ENCODE data around the gene KRAS. TPM values are rescaled to one million over a fixed set of nuclear protein-coding genes. Genes with fewer than 3 reads are reported as not detected.

KRAS gene
- total RNA-seq, 4 donors from 2014 or later, result 29.0 to 37.0 (median 34.1) TPM

DNA sequence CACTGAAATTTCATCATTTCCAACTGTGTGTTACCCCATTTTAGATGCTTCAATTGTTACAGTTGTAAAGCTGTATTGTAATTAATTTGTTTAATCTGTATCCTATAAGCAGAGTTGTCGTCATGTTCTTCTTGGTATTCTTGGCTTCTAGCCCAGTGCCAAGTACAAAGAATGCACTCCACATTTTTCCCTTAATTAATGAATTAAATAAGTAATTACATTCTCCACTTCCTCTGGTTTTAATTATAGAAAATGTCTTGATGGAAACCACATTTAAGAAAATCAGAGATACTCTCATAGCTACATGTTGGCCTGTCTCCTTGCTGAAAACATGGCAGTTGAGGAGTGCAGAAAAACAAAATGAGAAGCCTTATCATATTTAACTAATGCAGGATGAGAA is 56.5 kb downstream of the KRAS start:
- no peaks in the 10 kb centered on the region for H3K36me3 ChIP-seq
- DNase-seq (ENCODE audit: extremely low spot score), result no peak
- WGBS, result 43% methylated on average over 1 of the region's 1 CpG
- H3K9me3 ChIP-seq, result no peaks in the 10 kb centered on the region
- peak overlapping the region; percentile 65 to 80 (median 72) for H3K4me3 ChIP-seq
- peaks cover 8 to 26% (median 21%) of the 10 kb centered on the region in 4 donors for H3K4me1 ChIP-seq
- no peak for TF ChIP-seq POLR2A (IDR thresholded peaks at IDR 0.05; ENCODE audit: low read depth)
- H3K27me3 ChIP-seq, result no peaks in the 10 kb centered on the region
- intact Hi-C loops (cut with DNase I), result no loop called here
- peak overlapping the region; percentile 92 to 96 (median 92) for H3K27ac ChIP-seq (replicated peaks in 1 of 4)

GRCh38 chr12:25190793-25191192 is 59.9 kb downstream of the KRAS start:
- no peaks in the 10 kb centered on the region for H3K36me3 ChIP-seq
- no peak for DNase-seq (ENCODE audit: extremely low spot score)
- no peak overlapping the region for H3K27ac ChIP-seq (replicated peaks in 1 of 4)
- no peaks in the 10 kb centered on the region for H3K27me3 ChIP-seq
- intact Hi-C loops (cut with DNase I), result no loop called here
- WGBS, result 96% methylated on average over 6 of the region's 6 CpGs
- no peaks in the 10 kb centered on the region for H3K9me3 ChIP-seq
- TF ChIP-seq CTCF (IDR thresholded peaks at IDR 0.05) (no peak), EP300 (IDR thresholded peaks at IDR 0.05) (no peak), POLR2AphosphoS5 (IDR thresholded peaks at IDR 0.05) (no peak), POLR2A (IDR thresholded peaks at IDR 0.05; ENCODE audit: low read depth) (no peak)
- H3K4me3 ChIP-seq, result no peak overlapping the region
- H3K4me1 ChIP-seq, result peaks cover 0 to 18% (median 10%) of the 10 kb centered on the region in 4 donors

- Histone ChIP-seq H3K36me3 (no peaks in the 10 kb centered on the region), H3K9me3 (no peaks in the 10 kb centered on the region), H3K27me3 (no peaks in the 10 kb centered on the region), H3K4me1 (peaks cover 0 to 17% (median 8%) of the 10 kb centered on the region in 4 donors), H3K27ac (replicated peaks in 1 of 4) (no peak overlapping the region), H3K4me3 (no peak overlapping the region)
- TF ChIP-seq CTCF (IDR thresholded peaks at IDR 0.05) (no peak), EP300 (IDR thresholded peaks at IDR 0.05) (no peak), POLR2AphosphoS5 (IDR thresholded peaks at IDR 0.05) (no peak), POLR2A (IDR thresholded peaks at IDR 0.05; ENCODE audit: low read depth) (no peak)
- intact Hi-C loops (cut with DNase I), result no loop called here
- DNase-seq (ENCODE audit: extremely low spot score), result no peak
Observed at GRCh38 chr12:25189656-25190055, 61.1 kb downstream of the KRAS start.

DNA sequence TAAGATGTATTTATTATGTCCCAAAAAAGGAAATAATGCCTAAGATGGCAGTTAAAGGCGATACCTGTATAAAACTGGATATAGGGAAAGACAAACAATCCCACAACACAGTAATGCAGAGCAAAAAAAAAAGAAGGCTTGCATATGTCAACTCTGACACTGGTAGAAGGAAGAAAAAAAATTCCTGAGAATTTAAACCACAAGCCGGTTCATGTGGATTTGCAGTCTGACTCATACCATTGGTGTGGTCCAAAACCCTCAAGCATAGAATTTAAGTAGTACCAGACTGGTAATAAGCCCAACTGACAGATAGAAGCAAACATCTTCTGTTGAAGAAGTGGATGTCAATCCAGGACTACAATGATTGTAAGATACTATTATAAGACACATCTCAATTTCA is 62.9 kb downstream of the KRAS start:
- intact Hi-C loops (cut with DNase I), result no loop called here
- H3K27me3 ChIP-seq, result no peaks in the 10 kb centered on the region
- H3K36me3 ChIP-seq, result no peaks in the 10 kb centered on the region
- H3K4me3 ChIP-seq, result no peak overlapping the region
- H3K4me1 ChIP-seq, result peaks cover 0 to 13% (median 0%) of the 10 kb centered on the region in 4 donors
- DNase-seq (ENCODE audit: extremely low spot score), result no peak
- 74% methylated on average over 2 of the region's 2 CpGs for WGBS
- no peaks in the 10 kb centered on the region for H3K9me3 ChIP-seq
- TF ChIP-seq POLR2AphosphoS5 (IDR thresholded peaks at IDR 0.05), result no peak
- TF ChIP-seq POLR2A (IDR thresholded peaks at IDR 0.05; ENCODE audit: low read depth), result no peak
- TF ChIP-seq CTCF (IDR thresholded peaks at IDR 0.05), result no peak
- TF ChIP-seq EP300 (IDR thresholded peaks at IDR 0.05), result no peak
- H3K27ac ChIP-seq (replicated peaks in 1 of 4), result no peak overlapping the region

DNA sequence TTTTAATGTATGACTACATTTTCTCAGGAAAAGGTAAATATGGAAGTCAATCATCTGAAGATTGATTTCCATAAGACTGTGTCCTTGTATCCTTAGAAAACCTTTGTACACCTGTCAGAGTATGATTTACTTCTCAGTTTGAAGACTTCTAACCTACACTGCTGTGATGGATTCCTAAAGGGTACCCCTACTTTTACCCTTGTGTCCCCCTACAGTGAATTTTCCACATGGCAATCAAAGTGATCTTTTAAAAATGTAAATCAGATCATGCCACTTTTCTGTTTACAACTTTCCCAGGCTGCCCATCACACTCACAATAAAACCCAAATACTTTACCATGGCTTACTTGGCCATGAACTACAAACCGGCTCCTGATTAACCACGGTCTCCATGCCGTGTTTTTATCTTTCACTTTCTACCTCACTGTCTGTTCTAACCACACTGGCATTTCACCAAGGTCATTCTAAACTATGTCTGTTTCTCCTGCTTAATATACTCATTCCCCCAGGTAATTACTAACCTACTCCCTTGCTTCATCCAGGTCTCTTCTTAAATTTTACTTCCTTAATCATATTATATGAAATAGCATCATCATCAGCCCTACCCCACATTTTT is 63.8 kb downstream of the KRAS start:
- no peak overlapping the region for H3K4me3 ChIP-seq

More for the DNA sequence above, 63.8 kb downstream of the KRAS start:
- peaks cover 0 to 13% (median 0%) of the 10 kb centered on the region in 4 donors for H3K4me1 ChIP-seq
- no peak for DNase-seq (ENCODE audit: extremely low spot score)
- H3K27ac ChIP-seq (replicated peaks in 1 of 4), result no peak overlapping the region
- TF ChIP-seq POLR2A (IDR thresholded peaks at IDR 0.05; ENCODE audit: low read depth) (no peak), EP300 (IDR thresholded peaks at IDR 0.05) (no peak), POLR2AphosphoS5 (IDR thresholded peaks at IDR 0.05) (no peak), CTCF (IDR thresholded peaks at IDR 0.05) (no peak)
- intact Hi-C loops (cut with DNase I), result no loop called here
- WGBS, result 86% methylated on average over 3 of the region's 3 CpGs
- H3K36me3 ChIP-seq, result no peaks in the 10 kb centered on the region
- no peaks in the 10 kb centered on the region for H3K9me3 ChIP-seq
- H3K27me3 ChIP-seq, result no peaks in the 10 kb centered on the region
